ENCODE results near the gene NCAM1.

- TF ChIP-seq POLR2A (IDR thresholded peaks at IDR 0.05; ENCODE audit: borderline replicate concordance, extremely low read depth, insufficient read depth, insufficient read length) (no peak), ELF1 (IDR thresholded peaks at IDR 0.05; ENCODE audit: borderline replicate concordance, low read depth) (no peak), CTCF (IDR thresholded peaks at IDR 0.05 in 2 of 3, conservative IDR thresholded peaks at IDR 0.05 in 1 of 3; ENCODE audit: borderline replicate concordance in 1 of 3, insufficient read depth in 1 of 3, low read depth in 2 of 3, low read length in 2 of 3) (no peak), SP1 (IDR thresholded peaks at IDR 0.05; ENCODE audit: low read depth) (no peak), TCF7L2 (IDR thresholded peaks at IDR 0.05; ENCODE audit: borderline replicate concordance, extremely low read depth, insufficient read depth, insufficient read length) (no peak), EGR1 (IDR thresholded peaks at IDR 0.05; ENCODE audit: low read depth) (no peak), MAX (IDR thresholded peaks at IDR 0.05) (no peak), POLR2AphosphoS5 (IDR thresholded peaks at IDR 0.05; ENCODE audit: low read depth, low read length) (no peak), REST (IDR thresholded peaks at IDR 0.05; ENCODE audit: low read depth) (no peak), EZH2 (IDR thresholded peaks at IDR 0.05) (no peak), EZH2phosphoT487 (IDR thresholded peaks at IDR 0.05; ENCODE audit: borderline replicate concordance) (no peak), YY1 (IDR thresholded peaks at IDR 0.05; ENCODE audit: extremely low read depth, insufficient replicate concordance, low read depth, low read length) (no peak), ZNF274 (IDR thresholded peaks at IDR 0.05; ENCODE audit: low read depth, low read length) (no peak)
Observed at GRCh38 chr11:112975051-112975450, 13.8 kb downstream of the NCAM1 start.
